DOHH2 (cell line): ENCODE measurements around the gene RPS6KB2.

Source experiments
- CTCF ChIP-seq: fragments of 200-600 bp; sonication (generic); IDR thresholded peaks from one replicate; pipeline ENCODE4 v1.5.1; 2014; ENCODE audit warnings: antibody characterized with exemption, mild to moderate bottlenecking, low read depth, low read length; ENCODE audit not compliant: poor library complexity, severe bottlenecking
- EZH2phosphoT487 ChIP-seq: fragments of 200-600 bp; sonication (generic); IDR thresholded peaks from 2 replicates; pipeline ENCODE4 v1.6.1; 2017; ENCODE audit warnings: borderline replicate concordance, mild to moderate bottlenecking, antibody characterized with exemption, low read length, moderate library complexity, mixed read lengths

DNA sequence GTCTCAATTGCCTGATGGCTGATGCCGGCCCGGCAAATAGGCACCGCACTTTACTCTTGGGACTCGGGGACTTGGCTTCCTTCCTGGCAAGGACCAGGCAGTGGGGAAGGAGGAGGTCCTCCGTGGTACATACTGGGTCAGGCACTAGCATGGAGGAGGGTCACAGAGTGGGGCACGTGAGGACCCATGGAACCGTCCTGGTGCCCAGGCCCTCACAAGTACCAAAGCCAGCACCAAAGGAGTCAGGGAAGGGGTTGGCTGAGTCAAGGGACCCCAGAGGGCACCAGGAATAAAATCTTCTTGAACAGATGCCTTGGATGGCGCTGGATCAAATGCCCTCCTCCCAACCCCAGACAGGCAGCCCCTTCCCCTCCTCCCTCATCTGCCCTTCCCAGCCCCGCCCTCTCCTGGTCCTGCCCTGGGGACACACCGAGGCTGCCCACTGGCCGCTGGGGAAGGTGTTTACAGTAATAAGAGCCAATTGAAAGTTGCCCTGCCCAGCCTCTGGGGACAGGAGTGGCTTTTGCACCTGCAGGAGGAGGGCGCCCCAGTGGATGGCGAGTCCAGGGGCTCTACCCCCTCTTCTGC is 18.4 kb upstream of the RPS6KB2 start:
- TF ChIP-seq CTCF (no peak), EZH2phosphoT487 (no peak)
